ENCODE results near the gene FOXP4.

Gene FOXP4

GRCh38 chr6:41548098-41548840, 2.1 kb downstream of the FOXP4 start:
- no peak for DNase-seq

GRCh38 chr6:41548841-41549642, 2.9 kb downstream of the FOXP4 start:
- DNase-seq = no peak

GRCh38 chr6:41549673-41550072, 3.5 kb downstream of the FOXP4 start:
- DNase-seq = no peak

GRCh38 chr6:41551086-41551700, 5.0 kb downstream of the FOXP4 start:
- no peak for DNase-seq

- DNase-seq = no peak
These were observed 5.7 kb downstream of the FOXP4 start for GRCh38 chr6:41551857-41552256.

GRCh38 chr6:41552723-41553122, 6.5 kb downstream of the FOXP4 start:
- DNase-seq = no peak

- DNase-seq = no peak
These were observed 7.3 kb downstream of the FOXP4 start for GRCh38 chr6:41553405-41553999.

GRCh38 chr6:41555326-41556300, 9.4 kb downstream of the FOXP4 start:
- DNase-seq = no peak

GRCh38 chr6:41557335-41557734, 11.2 kb downstream of the FOXP4 start:
- DNase-seq = no peak

- DNase-seq = no peak
These were observed 12.0 kb downstream of the FOXP4 start for GRCh38 chr6:41558033-41558807.

- DNase-seq = no peak
These were observed 13.7 kb downstream of the FOXP4 start for GRCh38 chr6:41559655-41560427.

- peak; percentile 80 for DNase-seq
These were observed 14.4 kb downstream of the FOXP4 start for GRCh38 chr6:41560431-41561192.

GRCh38 chr6:41561416-41561815, 15.2 kb downstream of the FOXP4 start:
- no peak for DNase-seq

- no peak for DNase-seq
These were observed 16.0 kb downstream of the FOXP4 start for GRCh38 chr6:41561931-41562911.

- no peak for DNase-seq
These were observed 17.0 kb downstream of the FOXP4 start for GRCh38 chr6:41563060-41563776.

- no peak for DNase-seq
These were observed 18.4 kb downstream of the FOXP4 start for GRCh38 chr6:41564448-41565142.

- DNase-seq = no peak
These were observed 19.5 kb downstream of the FOXP4 start for GRCh38 chr6:41565701-41566100.

Data from CD4-positive, alpha-beta T cell treated with Interleukin-4 for 4 hours (primary cell).